ENCODE results near the gene ATP8A2.

DNA sequence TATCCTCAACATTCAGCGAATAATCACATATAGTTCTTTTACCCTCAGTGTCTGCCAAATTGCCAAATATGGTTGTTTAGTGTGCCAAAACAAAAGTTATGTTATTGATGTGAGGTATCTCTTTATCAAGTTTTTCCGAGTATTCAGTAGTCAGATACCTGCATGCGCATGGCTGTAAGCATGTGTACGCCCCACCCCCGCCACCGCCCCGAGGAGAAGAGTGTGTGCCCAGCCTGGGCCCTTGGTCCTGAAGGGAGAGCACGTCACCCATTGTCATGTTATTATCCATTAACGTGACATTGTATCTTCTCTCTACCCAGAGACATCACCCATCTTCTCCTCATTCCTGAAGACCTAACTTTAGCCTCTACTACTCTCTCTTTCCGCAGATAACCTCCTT lies 533.1 kb downstream of the ATP8A2 start:
- TF ChIP-seq POLR2AphosphoS5 (IDR thresholded peaks at IDR 0.05), result no peak
- TF ChIP-seq, protein P1, sequence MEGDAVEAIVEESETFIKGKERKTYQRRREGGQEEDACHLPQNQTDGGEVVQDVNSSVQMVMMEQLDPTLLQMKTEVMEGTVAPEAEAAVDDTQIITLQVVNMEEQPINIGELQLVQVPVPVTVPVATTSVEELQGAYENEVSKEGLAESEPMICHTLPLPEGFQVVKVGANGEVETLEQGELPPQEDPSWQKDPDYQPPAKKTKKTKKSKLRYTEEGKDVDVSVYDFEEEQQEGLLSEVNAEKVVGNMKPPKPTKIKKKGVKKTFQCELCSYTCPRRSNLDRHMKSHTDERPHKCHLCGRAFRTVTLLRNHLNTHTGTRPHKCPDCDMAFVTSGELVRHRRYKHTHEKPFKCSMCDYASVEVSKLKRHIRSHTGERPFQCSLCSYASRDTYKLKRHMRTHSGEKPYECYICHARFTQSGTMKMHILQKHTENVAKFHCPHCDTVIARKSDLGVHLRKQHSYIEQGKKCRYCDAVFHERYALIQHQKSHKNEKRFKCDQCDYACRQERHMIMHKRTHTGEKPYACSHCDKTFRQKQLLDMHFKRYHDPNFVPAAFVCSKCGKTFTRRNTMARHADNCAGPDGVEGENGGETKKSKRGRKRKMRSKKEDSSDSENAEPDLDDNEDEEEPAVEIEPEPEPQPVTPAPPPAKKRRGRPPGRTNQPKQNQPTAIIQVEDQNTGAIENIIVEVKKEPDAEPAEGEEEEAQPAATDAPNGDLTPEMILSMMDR (IDR thresholded peaks at IDR 0.05), result no peak
- no peak for TF ChIP-seq EP300 (IDR thresholded peaks at IDR 0.05)
